ENCODE data around the gene OR9A4. TPM values are rescaled to one million over a fixed set of nuclear protein-coding genes. Genes with fewer than 3 reads are reported as not detected.

Gene OR9A4
- total and polyA plus RNA-seq, 10 of the 15 experiments (the other 5 are each of a cell fraction or from before 2014, with no cell fraction given) = not detected

- SMC1A ChIA-PET (ENCODE audit: uncharacterized antibody, unreplicated experiment) = no interaction called here
- H3K79me2 ChIP-seq (ENCODE audit: control insufficient read depth, insufficient read depth, low read length) = no peaks in the 10 kb centered on the region
- H4K20me1 ChIP-seq (ENCODE audit: control insufficient read depth, insufficient read depth) = no peaks in the 10 kb centered on the region
- no peaks in the 10 kb centered on the region for H3K9me3 ChIP-seq (replicated peaks; ENCODE audit: control insufficient read depth, insufficient read depth, low read length)
- WGBS (ENCODE audit: insufficient coverage, insufficient replicate concordance, low lambda C conversion rate, missing lambda C conversion rate) = 0% methylated on average over 2 of the region's 2 CpGs
- no peaks in the 10 kb centered on the region for H3K4me1 ChIP-seq (ENCODE audit: control insufficient read depth, insufficient read depth, low read length)
- no peak overlapping the region for H3K4me3 ChIP-seq
- CTCF ChIA-PET = interaction anchor here (0.6 to 1.5 kb wide), 2 partner anchors 27 to 341 kb away, joined by 4 read pairs; no protein-coding TSS in a partner anchor
- no peak overlapping the region for H3K4me2 ChIP-seq (ENCODE audit: control insufficient read depth, insufficient read depth)
- no peak overlapping the region for H3K27ac ChIP-seq (ENCODE audit: control insufficient read depth, insufficient read depth)
- no peak overlapping the region for H3K9ac ChIP-seq (ENCODE audit: control insufficient read depth, insufficient read depth, low read length)
- FAIRE-seq (no peak), ATAC-seq (no peak), DNase-seq (ENCODE audit: low read depth, low spot score) (no peak)
- intact Hi-C loops (cut with micrococcal nuclease; ENCODE audit: unreplicated experiment) (no loop called here), in situ Hi-C loops (cut with MboI) (no loop called here)
- BruUV-seq (replicated peaks) = no TSS peak
- no peaks in the 10 kb centered on the region for H3K36me3 ChIP-seq (ENCODE audit: control insufficient read depth in 2 of 2, insufficient read depth in 2 of 2, low read length in 1 of 2)
- RAD21 ChIA-PET (ENCODE audit: unreplicated experiment) = no interaction called here
- H3K27me3 ChIP-seq (replicated peaks in 1 of 2; ENCODE audit: control insufficient read depth in 2 of 2, insufficient read depth in 2 of 2, low read length in 1 of 2) = no peaks in the 10 kb centered on the region
- POLR2A ChIA-PET = no interaction called here
- TF ChIP-seq CHD4 (IDR thresholded peaks at IDR 0.05) (no peak), ZNF24 (IDR thresholded peaks at IDR 0.05) (no peak), RELA (IDR thresholded peaks at IDR 0.05; ENCODE audit: borderline replicate concordance, partially characterized antibody) (no peak), RFX5 (IDR thresholded peaks at IDR 0.05; ENCODE audit: low read depth, low read length) (no peak), YBX1 (IDR thresholded peaks at IDR 0.05) (no peak), HCFC1 (IDR thresholded peaks at IDR 0.05; ENCODE audit: low read length) (no peak), KLF5 (IDR thresholded peaks at IDR 0.05; ENCODE audit: partially characterized antibody) (no peak), BACH1 (IDR thresholded peaks at IDR 0.05; ENCODE audit: borderline replicate concordance) (no peak), ZZZ3 (IDR thresholded peaks at IDR 0.05; ENCODE audit: control insufficient read depth, insufficient read length, low read depth) (no peak), IRF4 (IDR thresholded peaks at IDR 0.05; ENCODE audit: low read depth, low read length) (no peak), SMAD1 (IDR thresholded peaks at IDR 0.05; ENCODE audit: low read depth, partially characterized antibody) (no peak), JUNB (IDR thresholded peaks at IDR 0.05) (no peak), SIN3A (IDR thresholded peaks at IDR 0.05; ENCODE audit: low read depth, low read length) (no peak), BMI1 (IDR thresholded peaks at IDR 0.05; ENCODE audit: borderline replicate concordance) (no peak), BCLAF1 (IDR thresholded peaks at IDR 0.05) (no peak), SMC3 (IDR thresholded peaks at IDR 0.05; ENCODE audit: borderline replicate concordance, low read length) (no peak), SUZ12 (IDR thresholded peaks at IDR 0.05; ENCODE audit: unreplicated experiment) (no peak), EGR1 (IDR thresholded peaks at IDR 0.05; ENCODE audit: borderline replicate concordance in 1 of 2, low read depth in 2 of 2, low read length in 2 of 2) (no peak), RUNX3 (IDR thresholded peaks at IDR 0.05; ENCODE audit: low read length) (no peak)
- no peak overlapping the region for H2AFZ ChIP-seq (ENCODE audit: control insufficient read depth, low read depth, low read length)
These were observed 33.3 kb downstream of the OR9A4 start for GRCh38 chr7:141949451-141949850.

Measured in GM12878 (cell line).